ENCODE data around the gene COL5A1. TPM values are rescaled to one million over a fixed set of nuclear protein-coding genes. Genes with fewer than 3 reads are reported as not detected.

COL5A1 gene
- total and polyA plus RNA-seq, 2 donors from 2014 or later, result 2.4 to 23.8 TPM

DNA sequence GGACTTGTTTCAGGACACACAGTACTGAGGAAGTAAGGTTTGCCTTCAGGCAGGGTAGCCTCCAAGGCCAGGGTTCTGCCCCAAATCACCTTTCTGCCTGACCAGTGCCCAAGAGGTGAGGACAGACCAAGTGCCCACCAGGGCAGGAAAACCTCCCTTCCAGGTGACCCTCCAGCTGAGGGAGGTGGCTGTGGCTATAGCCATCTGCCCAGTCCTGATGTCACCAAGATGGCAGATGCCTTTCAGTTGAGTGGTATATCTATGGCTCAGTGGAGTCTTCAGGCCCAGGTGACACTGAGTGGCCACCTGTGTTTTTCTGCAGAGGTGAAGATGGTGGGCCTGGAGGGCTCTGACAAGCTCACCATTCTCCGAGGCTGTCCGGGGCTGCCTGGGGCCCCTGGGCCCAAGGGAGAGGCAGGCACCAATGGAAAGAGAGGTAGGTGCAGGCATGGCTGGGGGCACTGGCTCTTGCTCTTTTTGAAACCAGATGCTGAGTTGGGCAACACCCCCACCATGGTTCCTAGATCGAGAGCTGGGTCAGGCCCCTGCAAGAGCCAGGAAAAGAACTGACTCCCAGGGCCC, 240.7 kb downstream of the COL5A1 start:
- Histone ChIP-seq H3K27me3 (ENCODE audit: control insufficient read depth, insufficient read depth, low read length) (no peaks in the 10 kb centered on the region), H3K4me1 (ENCODE audit: control insufficient read depth in 2 of 3, insufficient read depth in 2 of 3, low read depth in 1 of 3, low read length in 3 of 3) (no peaks in the 10 kb centered on the region), H3K36me3 (ENCODE audit: control insufficient read depth in 2 of 3, insufficient read depth in 3 of 3, low read length in 3 of 3) (no peaks in the 10 kb centered on the region), H3K4me3 (ENCODE audit: low read length in 3 of 3) (no peak overlapping the region), H3K27ac (ENCODE audit: low read depth in 2 of 2, low read length in 2 of 2) (no peak overlapping the region), H3K9ac (ENCODE audit: low read length in 3 of 3) (no peak overlapping the region), H3K9me3 (ENCODE audit: control insufficient read depth in 2 of 3, insufficient read depth in 1 of 3, low read length in 3 of 3) (no peaks in the 10 kb centered on the region)
- intact Hi-C loops (cut with DNase I), result no loop called here
- DNase-seq (no peak), FAIRE-seq (no peak)
- TF ChIP-seq, protein P1, sequence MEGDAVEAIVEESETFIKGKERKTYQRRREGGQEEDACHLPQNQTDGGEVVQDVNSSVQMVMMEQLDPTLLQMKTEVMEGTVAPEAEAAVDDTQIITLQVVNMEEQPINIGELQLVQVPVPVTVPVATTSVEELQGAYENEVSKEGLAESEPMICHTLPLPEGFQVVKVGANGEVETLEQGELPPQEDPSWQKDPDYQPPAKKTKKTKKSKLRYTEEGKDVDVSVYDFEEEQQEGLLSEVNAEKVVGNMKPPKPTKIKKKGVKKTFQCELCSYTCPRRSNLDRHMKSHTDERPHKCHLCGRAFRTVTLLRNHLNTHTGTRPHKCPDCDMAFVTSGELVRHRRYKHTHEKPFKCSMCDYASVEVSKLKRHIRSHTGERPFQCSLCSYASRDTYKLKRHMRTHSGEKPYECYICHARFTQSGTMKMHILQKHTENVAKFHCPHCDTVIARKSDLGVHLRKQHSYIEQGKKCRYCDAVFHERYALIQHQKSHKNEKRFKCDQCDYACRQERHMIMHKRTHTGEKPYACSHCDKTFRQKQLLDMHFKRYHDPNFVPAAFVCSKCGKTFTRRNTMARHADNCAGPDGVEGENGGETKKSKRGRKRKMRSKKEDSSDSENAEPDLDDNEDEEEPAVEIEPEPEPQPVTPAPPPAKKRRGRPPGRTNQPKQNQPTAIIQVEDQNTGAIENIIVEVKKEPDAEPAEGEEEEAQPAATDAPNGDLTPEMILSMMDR (IDR thresholded peaks at IDR 0.05; ENCODE audit: borderline replicate concordance, extremely low read depth, insufficient read depth), result no peak

DNA sequence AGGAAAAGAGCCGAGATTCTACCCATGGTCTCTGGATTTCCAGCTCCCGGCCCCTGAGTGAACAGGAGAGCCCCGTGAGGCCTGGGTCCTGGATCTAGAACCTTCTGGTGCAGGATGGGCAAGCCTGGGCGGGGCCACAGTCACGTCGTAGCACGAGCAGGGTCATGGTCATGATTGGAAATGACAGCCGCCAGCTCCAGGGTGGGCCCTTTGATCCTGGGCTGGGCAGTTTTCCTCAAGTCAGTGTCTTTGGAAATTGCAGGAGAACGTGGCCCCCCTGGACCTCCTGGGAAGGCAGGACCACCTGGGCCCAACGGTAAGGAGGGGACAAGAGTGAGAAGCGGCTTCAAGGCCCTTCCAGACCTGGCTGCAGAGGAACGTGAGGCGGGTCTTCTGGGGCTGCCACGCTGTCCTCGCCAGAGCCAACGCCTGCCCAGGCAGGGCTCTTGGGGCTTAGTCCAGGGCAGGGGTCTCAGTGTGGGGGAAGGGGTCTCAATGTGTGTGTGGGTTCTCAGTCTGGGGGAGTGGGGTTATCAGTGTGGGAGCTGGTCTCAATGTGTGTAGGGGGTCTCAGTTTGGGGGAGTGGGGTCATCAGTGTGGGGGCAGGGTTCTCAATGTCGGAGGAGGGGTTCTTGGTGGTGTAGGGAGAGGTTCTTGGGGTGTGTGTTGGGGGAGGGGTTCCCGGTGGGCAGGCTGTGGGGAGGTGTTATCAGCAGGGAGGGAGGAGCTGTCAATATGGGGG, 241.6 kb downstream of the COL5A1 start:
- FAIRE-seq (no peak), DNase-seq (no peak)
- H3K36me3 ChIP-seq (ENCODE audit: control insufficient read depth in 2 of 3, insufficient read depth in 3 of 3, low read length in 3 of 3), result no peaks in the 10 kb centered on the region
- intact Hi-C loops (cut with DNase I), result no loop called here
- no peak overlapping the region for H3K9ac ChIP-seq (ENCODE audit: low read length in 3 of 3)
- no peaks in the 10 kb centered on the region for H3K4me1 ChIP-seq (ENCODE audit: control insufficient read depth in 2 of 3, insufficient read depth in 2 of 3, low read depth in 1 of 3, low read length in 3 of 3)
- TF ChIP-seq, protein P1 (IDR thresholded peaks at IDR 0.05; ENCODE audit: borderline replicate concordance, extremely low read depth, insufficient read depth), result no peak
- H3K4me3 ChIP-seq (ENCODE audit: low read length in 3 of 3), result no peak overlapping the region
- H3K9me3 ChIP-seq (ENCODE audit: control insufficient read depth in 2 of 3, insufficient read depth in 1 of 3, low read length in 3 of 3), result no peaks in the 10 kb centered on the region
- H3K27ac ChIP-seq (ENCODE audit: low read depth in 2 of 2, low read length in 2 of 2), result no peak overlapping the region
- H3K27me3 ChIP-seq (ENCODE audit: control insufficient read depth, insufficient read depth, low read length), result no peaks in the 10 kb centered on the region

DNA sequence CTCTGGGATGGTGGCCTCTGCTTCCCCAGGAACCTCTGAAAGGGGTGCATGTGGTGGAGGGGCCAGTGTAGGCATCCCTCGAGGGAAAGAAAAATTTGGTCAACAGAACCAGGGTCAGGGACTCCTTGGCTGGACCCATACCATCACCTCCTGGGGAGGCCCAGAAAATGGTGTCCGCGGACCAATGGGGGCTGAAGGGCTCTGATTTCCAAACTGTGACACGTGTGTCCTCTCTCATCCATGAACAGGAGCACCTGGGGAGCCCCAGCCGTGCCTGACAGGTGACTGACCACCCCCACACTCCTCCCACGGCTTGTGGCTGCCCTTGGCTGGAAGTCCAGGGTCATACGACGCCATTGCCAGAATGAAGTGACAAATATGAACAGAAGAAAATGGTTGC, 242.9 kb downstream of the COL5A1 start:
- Histone ChIP-seq H3K27ac (ENCODE audit: low read depth in 2 of 2, low read length in 2 of 2) (no peak overlapping the region), H3K36me3 (ENCODE audit: control insufficient read depth in 2 of 3, insufficient read depth in 3 of 3, low read length in 3 of 3) (no peaks in the 10 kb centered on the region), H3K9ac (ENCODE audit: low read length in 3 of 3) (no peak overlapping the region), H3K9me3 (ENCODE audit: control insufficient read depth in 2 of 3, insufficient read depth in 1 of 3, low read length in 3 of 3) (no peaks in the 10 kb centered on the region), H3K4me1 (ENCODE audit: control insufficient read depth in 2 of 3, insufficient read depth in 2 of 3, low read depth in 1 of 3, low read length in 3 of 3) (no peaks in the 10 kb centered on the region), H3K27me3 (ENCODE audit: control insufficient read depth, insufficient read depth, low read length) (no peaks in the 10 kb centered on the region), H3K4me3 (ENCODE audit: low read length in 3 of 3) (no peak overlapping the region)
- TF ChIP-seq, protein P1 (IDR thresholded peaks at IDR 0.05; ENCODE audit: borderline replicate concordance, extremely low read depth, insufficient read depth), result no peak
- FAIRE-seq, result no peak
- no peak for DNase-seq
- intact Hi-C loops (cut with DNase I), result no loop called here
